ENCODE data around the gene ELMO2.

The ELMO2 gene

DNA sequence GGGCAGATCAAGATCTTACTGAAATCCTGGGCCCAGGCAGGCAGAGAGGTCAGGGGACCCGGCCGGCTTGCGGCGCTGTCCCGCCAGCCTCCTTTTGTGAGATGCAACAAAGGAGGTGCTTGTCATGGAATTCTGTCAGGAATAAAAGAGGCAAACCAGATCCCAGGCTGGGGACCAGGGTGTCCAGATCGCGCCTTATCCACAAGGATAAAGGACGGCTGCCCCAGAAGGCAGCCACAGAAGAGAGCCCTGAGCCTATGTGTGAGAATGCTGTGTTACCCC lies 55.5 kb downstream of the ELMO2 start:
- no peak for DNase-seq (ENCODE audit: low read depth)

DNA sequence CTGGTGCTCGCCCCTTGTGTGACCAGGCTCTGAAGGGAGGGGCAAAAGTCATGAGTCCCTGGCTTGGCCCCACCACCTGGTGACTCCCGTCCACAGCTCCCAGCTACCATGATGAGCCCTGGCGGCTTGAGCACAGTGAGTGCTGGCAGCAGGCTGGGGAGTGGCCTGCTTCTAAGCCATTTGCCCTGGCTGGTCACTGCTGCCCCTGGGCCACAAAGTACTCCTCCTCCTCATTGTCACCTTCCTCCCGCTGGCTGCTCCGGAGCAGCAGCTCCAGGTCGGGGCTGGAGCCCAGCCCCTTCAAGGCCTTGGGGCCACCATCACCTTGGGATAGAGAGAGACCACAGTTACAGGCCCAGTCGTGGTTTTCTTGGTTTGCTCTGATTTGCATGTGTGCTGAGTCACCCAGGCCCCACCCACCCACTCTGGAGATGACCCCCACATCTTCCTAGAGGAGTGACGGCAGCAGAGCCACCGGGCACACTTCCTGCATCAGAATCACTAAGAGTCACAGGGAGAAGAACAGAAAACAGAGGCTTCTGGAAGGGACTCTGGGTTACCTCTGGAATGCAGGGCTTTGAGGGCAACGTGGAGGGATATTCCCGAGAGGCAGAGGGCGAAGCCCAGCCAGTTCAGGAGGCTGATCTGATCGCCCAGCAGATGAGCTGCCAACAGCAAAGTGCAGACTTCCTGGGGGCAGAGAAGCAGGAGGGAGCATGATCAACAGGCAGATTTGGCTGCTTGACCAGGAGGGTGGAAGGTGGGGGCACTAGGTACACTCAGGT lies 56.0 kb downstream of the ELMO2 start:
- peak; percentile 56 for DNase-seq (ENCODE audit: low read depth)

DNA sequence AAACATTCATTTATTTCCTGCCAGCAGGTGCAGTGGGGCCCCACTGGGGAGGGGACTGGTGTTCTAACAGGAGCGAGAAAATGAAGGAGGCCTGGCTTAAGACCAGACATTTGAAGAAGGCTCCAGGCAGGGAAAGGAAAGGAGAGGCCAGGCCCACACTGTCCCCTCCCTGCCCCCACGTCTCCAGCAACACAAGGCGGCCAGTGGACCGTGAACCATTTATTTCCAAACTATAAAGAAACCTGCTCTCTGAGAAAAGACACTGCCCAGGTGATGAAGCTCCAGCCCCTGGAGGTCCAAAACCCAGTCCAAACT lies 56.7 kb downstream of the ELMO2 start:
- DNase-seq (ENCODE audit: low read depth) = no peak

DNA sequence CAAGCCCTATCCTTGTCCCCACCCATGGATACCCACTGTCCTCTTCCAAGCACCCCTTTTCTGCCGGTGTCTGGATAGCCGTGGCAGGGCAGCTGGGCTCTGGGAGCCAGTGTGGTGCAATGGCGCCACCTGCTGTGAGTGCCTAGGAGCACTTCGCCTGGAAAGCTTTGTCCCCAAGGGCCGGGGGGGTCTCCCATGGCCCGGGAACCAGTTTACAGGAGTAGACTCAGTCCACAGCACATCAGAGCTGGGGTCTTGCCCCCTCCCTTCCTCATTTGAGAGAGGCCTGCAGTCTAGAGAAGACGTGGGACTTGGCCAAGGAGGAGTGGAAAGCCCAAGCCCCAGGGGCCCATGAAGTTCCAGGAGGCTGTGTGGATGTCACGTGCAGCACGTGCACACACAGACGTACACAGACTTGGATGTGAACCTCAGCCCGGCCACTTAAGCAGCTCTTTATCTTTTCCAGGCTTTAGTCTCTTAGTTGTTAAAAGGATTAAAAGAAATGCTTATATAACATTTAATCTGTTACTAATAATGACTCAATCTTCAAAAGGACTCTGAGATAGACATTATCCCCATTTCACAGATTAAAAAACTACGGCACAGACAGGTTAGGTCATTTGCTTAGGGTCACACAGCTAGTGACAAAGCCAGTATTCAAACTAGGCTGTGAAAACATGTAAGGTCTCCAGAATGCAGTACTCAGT lies 57.2 kb downstream of the ELMO2 start:
- peak; percentile 23 for DNase-seq (ENCODE audit: low read depth)

DNA sequence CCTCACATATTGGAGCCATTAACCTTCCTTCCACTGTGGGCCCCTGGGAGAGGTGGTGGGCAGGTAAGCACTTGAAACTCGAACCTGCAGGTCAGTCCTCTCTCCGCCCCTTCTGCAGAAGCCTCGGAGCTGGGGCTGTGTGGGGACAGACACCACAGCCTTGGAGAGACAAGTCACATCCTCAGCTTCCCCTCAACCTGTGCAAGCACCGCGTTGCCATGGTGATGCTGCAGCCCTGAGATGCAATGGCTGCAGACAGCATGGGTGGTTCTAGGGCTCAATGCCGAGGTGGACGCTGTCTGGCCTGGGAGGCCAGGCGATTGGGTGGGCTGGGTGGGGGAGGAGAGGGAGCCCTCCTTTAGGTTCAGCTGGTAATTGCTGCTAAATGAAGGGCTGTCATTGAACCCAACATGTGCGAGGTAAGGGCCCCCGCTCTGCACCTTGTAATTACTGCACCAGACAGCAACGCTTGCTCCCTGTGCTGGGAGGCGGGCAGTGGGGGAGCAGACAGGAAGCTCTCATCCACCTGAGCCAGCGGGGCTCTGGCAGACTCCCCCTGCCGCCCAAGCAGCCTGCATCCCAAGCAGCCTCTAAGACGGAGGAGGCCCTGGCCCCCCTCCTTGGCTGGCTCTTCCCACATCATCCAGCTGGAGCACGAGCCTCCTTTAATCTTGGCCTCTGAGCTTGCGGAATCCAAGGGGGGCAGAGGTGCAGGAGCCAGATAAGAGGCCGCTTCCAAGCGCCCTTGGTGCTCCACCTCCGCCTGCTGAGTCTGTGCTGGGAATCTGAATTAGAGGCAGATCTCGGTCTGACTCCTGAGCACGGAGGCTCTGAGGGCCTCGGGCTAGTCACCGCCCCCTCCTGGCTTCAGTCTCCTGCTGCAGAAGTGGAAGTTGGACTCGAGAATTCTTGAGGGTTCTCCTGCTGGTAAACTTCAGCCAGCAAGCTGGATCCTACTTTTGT lies 58.3 kb downstream of the ELMO2 start:
- DNase-seq (ENCODE audit: low read depth) = peak; percentile 13

DNA sequence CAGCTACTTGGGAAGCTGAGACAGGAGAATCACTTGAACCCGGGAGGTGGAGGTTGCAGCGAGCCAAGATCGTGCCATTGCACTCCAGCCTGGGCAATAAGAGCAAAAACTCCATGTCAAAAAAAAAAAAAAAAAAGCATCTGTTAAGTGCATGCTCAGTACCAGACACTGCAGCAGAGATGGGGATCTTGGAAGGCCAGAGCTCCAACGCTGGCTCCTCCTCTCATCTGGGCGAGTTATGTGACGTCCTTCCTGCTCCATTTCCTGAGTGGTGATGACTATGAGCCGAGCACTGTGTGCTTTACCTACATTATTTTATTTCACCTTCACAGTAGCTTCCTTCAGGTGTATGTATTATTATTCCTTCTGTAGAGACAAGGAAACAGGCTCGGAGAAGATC lies 59.6 kb downstream of the ELMO2 start:
- DNase-seq (ENCODE audit: low read depth) = no peak

DNA sequence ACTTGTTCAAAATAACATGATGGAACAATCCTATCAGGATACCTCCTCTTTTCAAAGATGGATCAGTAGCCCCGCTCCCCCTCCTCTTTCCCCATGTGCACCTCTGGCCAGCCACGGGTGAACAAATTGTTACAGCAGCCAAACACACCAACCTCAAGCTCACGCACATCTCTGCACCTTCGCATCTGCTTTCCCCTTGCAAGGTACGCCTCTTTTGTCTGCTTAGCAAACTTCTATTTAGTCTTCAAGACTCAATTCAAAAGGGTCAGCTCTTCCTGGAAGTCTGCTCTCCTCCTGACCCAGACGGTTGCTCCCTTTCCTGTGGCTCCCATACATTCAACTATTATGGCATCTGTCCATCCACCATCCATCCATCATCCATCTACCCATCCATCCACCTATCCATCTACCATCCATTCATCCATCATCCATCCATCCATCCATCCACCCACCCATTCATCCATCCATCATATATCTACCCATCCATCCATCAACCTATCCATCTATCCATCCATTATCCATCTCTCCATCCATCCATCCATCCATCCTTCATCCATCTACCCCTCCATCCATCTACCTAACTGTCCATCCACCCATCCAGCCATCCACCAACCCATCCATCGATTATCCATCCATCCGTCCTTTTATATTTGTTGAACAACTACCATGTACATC lies 61.8 kb downstream of the ELMO2 start:
- no peak for DNase-seq (ENCODE audit: low read depth)

DNA sequence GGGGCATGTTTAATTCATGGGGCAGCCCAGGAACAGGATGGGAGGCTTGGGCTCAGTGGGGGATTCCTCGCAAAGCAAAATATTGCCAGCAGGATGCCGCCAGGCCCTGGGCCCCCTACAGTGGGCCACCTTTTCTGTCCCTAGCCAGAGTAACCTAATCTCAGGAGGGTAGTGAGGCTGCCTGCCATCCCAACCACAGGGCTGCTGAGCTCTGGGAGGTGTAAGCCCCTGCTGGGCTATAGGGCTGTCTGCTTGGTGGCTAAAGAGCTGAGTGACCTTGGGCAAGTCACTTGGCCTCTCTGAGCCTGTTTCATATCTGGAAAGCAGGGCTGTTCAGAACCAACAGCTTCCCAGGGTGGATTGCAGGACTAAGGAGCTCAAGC lies 62.4 kb downstream of the ELMO2 start:
- DNase-seq (ENCODE audit: low read depth) = no peak

DNA sequence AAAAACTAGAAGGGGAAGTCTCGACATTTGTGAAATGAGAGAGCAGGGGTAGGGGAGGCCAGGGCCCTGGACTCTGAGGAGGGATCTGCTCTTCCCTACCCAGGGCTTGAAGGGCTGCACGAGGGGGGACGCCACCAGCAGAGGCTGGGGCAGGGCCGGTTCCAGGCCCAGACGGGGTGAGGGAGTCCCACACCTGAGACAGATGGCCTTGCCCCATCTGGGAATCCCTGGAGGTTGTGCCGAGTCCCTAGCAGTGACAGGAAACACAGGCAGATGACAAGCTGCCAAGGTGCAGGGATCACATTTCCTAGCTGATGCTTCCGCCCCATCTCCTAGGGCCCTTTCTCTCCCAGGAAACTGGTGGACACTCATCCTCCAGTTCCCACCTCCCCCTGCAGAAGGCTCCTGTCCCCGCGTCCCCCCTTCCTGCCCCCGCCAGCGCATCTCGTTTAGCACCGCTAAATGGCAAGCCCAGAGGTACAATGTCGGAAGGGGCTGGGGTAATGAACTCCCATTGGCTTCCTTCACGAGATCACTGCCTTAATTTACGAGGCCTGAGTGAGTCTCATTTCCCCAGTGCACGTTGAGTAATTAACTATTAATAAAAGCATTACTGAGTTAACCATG lies 63.0 kb downstream of the ELMO2 start:
- DNase-seq (ENCODE audit: low read depth) = no peak

DNA sequence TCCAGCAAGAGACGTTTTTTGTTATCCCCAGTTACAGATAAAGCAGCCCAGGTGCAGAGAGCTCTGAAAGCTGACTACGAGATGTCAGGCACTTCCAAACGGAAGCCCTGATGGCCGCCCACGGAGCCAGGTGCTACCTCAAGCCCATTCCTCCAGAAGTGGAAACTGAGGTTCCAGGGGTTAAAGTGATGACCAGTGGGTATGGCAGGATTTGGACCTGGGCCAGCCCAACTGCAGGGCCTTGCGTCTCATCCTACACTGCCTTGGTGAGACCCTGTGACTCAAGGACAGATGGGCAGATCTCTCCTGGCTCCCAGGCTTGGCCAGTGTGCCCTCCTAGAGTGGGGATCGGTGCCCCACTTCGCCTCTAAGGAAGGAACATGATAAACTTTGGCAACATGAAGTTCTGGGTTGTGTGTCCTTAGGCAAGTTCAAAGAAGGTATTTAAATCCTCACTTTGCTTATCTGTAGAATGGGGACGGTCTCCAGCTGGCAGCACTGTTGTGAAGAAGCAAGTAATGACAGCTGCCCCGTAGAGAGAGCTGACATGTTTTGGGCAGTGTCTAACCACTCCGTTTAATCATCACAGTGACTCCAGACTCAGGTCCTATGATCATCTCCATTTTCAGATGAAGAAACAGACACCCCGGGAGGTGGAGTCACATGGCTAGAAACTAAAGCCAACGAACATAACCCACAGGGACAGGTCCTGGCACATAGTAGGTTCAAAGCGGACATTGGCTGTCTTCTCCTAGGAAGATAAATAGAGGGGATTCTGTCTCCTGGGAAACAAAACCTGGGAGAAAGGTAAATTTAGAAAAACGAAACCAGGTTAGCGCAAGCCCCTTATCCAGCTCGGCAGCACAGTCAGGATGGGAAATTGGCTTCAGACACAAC lies 63.7 kb downstream of the ELMO2 start:
- DNase-seq (ENCODE audit: low read depth) = no peak

DNA sequence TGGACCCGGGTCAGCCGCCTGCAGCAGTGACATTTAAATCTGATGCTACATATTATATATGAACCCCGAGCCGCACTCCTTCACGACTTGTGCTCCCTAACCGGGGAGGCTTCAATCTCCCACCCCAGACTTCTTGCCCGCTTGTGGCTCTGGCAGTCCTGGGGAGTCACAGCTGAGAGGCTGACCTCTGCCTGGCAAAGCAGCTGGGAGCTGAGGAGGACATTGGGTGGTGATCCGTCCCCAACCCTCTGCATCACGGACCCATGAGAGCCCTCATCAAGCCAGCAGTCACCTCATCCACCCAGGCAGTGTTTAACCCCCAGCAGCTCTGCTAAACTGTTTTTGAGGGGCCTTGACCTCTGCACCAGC lies 64.4 kb downstream of the ELMO2 start:
- DNase-seq (ENCODE audit: low read depth) = no peak

DNA sequence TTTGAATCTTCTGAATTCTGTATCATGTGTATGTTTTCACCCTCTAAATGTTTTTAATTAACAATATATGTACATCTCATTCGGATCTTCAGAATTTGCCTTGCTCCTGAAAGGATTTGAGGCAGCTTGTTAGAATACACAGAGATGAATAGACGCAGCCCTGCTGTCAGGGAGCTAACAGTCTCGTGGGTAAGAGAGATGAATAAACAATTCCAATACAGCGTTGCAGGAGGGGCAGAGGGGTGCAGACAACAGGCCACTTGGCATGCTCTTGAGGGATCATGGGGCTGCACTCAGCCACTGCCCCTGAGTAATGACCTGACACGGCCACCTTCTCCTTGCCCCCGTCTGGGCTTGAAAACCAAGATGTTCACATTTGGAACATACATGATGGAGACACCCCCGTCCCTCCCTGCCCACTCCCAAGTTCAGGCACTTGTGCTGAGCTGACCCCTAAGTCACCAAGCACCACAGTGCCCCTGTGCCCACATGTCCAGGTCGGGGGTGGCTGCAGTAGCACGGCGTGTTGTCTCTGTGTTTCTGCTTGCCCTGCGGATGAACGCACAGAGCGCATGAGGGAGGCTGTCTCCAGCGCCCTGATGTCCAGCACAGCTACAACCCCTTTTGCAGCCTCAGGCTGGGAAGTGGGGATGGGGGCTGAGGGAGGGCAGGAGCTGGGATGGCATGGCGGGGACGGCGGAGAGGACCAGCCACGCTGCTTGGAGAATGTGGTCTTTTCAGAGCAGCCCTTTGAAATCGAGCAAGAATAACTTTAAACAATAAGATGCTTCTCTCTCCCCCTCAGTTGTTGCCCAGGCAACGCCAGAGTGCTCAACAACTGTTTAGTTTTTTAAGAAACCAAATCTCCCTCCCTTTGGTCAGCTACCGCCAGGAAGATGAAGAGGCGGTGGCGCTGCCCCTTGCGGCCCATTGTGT lies 65.1 kb downstream of the ELMO2 start:
- DNase-seq (ENCODE audit: low read depth) = no peak

DNA sequence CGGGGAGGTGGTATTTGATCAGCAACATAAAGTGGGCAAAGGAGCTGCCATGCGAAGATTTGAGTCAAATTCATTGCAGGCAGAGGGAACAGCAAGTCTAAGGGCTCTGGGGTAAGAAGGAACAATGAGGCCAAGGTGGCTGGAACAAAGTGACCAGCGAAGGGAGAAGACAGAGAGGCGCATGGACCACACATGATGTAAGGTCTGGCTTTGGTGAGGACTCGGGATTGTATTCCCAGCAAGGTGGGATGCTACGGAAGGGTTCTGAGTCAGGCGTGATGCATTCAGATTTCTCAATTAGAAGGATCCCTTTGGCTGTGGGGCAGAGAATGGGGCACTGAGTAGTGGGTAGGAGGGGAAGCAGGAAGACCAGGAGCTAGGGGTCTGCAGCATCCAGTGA lies 67.4 kb downstream of the ELMO2 start:
- DNase-seq (ENCODE audit: low read depth) = no peak

DNA sequence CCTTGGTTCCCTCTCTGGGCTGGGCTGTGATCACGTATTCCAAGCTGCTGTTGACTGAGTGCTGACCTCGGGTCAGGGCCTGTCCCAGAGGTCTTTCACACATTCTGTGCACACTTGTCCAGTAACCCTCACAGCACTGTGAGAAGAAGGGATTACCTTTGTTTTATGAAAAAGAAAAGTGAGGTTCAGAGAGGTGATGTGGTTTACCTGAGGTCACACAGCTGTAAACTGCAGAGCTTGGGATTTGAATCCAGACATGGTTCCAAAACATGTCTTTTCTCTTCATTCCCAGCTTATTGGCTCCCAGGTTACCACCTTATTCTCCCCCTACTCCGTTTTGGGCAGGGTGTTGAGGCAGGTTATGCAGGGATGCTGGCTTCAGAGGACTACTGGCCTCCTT lies 69.7 kb downstream of the ELMO2 start:
- no peak for DNase-seq (ENCODE audit: low read depth)

DNA sequence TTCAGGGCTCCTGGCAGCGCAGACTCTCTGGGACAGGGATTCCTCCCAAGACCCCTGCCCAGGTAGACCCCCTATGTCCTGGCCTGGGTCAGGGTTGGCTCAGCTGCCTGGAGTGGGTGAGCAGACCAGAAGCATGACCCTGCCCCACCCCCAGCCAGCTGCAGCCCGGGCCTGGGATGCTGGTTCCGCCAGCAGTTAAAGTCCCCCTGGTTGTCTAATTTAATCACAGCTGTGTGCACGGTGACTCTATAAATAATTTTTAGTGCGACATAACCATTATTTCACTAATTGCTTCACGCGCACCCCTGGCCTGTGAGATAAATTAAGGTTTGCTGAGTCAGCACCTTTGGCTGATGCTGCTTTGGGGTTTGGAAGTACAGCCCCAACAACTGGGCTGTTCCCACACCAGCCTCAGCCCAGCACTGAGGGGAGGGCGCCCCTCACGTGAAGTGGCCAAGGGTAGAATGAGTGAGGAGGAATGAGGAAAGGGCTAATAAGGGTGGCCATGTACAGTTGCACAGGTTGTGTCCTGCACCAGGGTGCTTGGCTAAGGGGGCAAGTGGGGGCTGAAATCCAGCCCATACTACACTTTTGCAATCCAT lies 72.0 kb downstream of the ELMO2 start:
- DNase-seq (ENCODE audit: low read depth) = no peak

DNA sequence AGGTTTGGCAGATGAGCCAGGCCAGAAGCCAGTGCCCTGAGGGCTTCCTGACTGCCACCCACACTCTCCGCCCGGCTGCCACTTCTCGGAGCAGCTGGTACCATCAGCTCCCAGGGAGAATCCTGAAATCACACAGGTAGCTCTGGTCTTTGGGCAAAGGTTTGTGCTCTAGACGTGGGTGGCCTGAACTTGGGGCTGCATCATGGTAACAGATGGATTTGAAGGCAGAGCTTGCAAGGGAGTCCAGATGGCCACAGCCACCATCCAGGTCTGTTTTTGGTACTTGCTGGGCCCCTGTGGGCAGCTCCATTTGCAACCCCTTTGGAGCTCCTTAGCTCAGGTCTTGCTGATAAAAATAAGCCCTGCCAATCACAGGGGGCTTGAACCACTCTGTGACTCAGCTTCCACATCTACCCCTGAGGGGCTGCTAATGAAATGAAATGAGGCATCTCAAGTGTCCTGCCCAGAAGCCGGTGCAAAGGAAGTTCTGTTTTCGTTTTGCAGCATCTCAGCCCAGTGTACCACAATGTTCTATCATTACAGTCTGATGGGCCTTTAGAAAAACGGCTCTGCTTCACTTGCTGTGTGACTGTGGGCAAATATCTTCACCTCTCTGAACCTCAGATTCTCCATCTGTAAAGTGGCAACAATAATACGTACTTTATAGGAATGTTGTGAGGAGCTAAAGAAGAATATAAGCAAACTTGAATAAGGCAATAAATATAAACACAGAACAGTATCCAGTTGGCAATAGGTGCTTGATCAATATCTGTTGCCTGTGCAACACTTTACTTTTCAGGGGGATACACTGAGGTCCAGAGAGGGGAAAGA lies 73.0 kb downstream of the ELMO2 start:
- DNase-seq (ENCODE audit: low read depth) = no peak

DNA sequence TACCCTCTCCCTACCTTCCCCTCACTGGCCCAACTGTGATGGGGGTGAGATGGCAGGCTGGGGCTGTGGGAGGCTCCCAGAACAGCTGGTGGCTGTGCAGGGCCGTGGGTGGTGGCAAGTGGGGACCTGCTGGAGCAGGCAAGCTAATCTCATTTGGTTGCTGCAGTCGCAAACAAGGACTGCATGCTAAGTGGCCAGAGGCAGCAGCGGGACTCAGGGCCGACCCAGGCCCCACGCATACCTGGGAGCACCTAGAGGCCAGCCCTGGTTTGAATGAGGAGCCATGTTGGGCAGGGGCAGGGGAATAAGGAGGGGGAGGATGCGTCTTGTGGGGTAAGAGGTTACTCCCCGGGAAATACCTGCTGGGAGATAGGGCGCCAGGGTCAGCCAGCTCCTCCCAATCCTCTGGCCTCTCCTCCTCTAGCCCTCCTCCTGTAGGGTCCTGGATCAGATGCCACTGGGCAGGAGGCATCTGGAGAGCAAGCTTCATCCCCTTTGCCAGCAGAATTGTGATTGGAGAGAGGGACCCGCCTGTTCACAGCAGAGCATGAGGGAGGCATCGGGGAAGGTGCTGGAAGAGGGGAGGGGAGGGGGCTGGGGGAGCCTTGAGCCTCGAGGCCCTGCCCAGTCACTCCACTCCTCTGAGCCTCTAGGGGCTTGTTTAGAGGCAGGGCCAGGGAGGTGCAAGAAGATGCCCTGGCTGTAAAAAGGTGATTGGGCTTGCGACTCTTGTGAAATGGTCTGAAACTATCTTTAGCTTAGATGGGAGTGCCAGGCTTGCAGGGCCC lies 73.8 kb downstream of the ELMO2 start:
- DNase-seq (ENCODE audit: low read depth) = no peak

Data from fibroblast of the conjunctiva (primary cell).